GF-D8 (cell line): ENCODE results near the gene SLC29A1.
A peak's percentile ranks its signal among the peaks of the same experiment; 100 is the strongest.

Experiments used
- DNase-seq: peaks from one replicate; lab custom pipeline; 2025; lab: John Stamatoyannopoulos, UW

SLC29A1 gene

DNA sequence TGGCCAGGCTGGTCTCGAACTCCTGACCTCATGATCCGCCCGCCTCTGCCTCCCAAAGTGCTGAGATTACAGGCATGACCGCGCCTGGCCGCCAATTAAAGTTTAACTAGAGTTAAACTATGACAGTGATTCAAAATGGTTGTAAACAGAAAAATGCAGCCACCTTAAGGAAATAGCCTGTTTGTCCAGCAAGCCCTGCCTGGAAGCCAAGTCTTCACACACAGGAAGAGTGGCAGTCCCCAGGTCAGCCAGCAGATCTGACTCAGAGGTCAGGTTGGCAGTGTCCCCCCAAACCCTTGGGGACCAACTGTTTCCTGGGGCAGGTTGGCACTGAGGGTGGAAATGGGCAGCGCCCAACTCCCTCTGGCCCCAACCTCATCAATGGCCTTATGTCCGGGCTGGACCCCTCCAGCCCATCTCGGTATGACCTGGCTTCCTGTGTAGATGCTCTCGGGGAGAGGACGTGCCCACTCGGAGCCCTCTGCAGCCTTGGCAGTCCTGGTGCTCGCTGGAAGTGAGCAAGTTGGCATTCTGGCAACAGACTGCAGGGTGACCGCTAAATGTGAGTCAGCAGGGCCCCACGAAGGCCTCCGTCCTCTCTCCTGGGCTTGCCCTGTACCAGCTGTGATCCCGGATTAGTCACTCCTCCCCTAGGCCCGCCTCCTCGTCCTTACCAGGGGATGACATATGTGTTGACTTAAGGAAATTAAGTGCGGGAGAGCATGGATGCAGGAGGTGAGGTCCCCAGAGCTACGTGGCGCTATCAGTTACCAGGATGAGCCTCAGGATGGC is 13.8 kb downstream of the SLC29A1 start:
- peak; percentile 61 for DNase-seq

DNA sequence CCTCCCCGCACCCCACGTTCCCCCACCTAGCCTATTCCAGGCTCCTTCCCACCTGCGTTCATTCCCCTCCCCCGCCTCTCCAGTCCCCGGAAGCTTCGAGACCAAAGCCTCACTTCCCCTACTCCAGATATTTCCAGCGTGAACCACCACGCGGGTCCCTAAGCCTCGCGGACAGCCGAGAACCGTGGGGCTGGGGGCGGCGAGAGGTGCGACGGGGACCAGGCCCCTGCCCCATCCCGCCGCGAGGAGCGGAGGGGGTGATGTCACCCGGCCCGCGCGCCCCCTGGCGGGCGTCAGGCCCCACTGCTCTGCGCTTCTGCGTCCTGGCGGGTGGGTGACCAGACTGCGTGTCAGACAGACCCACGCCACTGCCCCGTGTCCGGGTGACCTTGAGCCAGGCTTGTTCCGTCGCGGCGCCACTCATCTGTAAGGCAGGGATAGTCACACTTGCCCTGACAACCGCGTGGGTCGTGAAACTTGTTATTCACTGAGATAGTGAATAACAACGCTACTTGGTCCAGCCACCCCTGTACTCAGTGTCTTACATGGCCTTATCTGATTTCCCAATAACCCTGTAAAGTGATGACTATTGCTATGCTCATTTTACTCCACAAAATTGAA is 14.5 kb downstream of the SLC29A1 start:
- peak; percentile 19 for DNase-seq

DNA sequence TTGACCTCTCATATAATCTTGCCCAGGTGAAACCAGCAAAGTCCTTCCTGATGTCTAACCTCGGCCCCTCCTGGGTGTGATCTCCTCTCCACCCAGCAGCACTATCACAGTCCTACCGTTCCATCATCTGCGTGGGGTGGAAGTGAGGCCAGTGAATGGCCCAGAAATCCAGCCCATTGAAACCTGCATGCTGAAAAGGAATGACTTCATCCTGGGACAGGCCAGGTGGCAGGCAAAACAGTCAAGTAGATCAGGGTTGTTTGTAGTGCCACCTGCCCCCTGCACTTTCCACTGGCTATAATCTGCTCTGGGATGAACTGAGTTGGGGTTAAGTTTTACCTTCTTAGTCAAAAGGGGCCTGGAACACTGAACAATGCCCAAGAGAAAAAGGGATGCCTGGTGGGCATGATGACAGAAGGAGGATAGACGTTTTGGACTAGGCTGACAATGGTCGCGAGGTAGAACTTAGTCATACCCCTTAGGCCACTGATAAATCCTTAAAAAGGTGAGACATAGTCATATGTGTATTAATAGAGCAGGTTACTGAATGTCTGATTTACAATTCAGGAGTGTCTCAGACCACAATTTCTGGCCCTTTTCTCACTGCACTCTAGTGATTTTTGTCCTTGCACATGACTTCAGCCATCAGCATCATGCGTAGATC is 15.4 kb downstream of the SLC29A1 start:
- no peak for DNase-seq

DNA sequence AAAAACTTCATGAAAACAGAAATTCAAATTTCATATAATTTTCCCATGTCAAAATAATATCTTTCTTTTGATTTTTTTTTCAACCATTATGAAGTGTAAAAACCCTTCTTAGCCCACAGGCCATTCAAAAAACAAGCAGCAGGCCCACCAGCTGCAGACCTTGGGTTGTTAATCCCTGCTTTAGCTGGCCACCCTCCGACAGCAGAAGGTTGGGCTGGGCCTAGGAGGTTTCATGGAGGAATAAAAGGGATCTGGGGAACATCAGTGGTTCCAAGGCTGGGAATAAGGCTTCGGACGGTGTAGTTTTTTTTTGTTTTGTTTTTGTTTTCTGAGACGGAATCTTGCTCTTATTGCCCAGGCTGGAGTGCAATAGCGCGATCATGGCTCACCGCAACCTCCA is 19.9 kb downstream of the SLC29A1 start:
- no peak for DNase-seq

DNA sequence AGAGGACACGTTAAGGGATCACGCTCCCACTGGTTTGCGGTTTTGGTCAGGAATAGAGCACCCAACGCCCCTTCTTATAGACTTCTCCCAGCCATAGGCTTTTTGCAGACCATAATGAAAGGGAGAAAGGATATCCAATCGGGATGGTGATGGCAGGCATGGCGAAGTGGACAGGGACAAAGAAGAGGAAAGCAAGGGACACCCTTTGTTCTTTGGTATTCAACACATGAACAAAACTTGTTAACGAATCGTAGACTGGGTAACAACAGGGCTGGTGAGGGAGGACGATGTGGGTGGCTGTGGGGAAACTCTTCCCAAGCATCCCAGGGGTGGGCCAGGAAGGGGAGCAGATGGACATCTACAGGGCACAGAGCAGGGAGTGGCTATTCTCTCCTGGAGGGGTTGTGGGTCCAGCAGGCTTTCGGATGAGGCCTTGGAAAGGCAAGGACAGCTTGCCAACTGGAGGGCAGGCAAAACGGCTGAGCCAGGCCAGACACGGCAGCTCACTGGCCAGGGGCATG is 22.1 kb downstream of the SLC29A1 start:
- no peak for DNase-seq

DNA sequence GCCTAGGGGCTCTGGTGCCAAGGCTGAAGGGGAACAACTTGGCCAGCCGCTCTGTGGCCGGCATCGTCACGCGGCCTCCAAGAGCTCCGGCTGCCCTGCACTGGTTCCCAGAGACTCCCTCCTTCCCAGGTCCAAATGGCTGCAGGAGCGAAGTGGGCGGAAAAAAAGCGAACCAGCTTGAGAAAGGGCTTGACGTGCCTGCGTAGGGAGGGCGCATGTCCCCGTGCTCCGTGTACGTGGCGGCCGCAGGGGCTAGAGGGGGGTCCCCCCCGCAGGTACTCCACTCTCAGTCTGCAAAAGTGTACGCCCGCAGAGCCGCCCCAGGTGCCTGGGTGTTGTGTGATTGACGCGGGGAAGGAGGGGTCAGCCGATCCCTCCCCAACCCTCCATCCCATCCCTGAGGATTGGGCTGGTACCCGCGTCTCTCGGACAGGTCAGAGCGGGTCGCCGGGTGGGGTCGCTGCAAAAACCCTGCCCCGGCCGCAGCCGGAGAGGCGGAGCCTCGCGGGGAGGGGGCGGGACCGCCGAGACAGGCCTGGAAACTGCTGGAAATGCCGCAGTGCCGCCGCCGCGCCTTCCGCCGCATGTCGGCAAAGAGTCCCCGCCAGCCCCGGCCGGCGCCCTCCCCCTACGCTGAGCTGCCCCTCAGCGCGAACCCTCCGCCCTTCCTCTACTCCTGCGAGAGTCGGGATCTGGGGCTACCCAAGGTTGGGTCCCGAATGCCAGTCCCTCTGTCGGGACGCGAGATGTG is 22.7 kb downstream of the SLC29A1 start:
- DNase-seq, result no peak

DNA sequence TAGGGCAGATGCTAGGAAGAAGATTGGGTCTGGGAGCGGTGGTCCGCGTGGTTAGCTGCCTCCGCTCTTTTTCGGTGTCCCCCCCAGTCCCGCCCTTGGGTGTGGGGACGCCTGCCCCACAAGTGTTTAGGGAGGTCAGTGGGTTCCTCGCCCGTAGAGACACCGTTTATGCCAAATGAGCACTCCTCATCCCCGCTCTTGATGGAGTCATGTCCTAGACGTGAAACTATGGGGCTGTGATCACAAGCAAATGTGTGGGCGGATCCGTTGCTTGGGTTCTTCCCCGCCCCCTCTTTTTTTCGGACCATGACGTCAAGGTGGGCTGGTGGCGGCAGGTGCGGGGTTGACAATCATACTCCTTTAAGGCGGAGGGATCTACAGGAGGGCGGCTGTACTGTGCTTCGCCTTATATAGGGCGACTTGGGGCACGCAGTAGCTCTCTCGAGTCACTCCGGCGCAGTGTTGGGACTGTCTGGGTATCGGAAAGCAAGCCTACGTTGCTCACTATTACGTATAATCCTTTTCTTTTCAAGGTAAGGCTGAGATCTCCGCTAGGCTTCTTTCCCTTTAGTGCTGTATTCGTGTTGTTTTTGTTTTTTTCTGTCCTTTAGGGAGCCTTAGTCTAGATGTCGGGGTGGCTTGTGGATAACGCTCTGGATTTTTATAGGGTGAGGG is 23.4 kb downstream of the SLC29A1 start, which contains the start of gene HSP90AB1:
Gene HSP90AB1 (plus strand): TSS at position 439 of the 675 bp plus-strand sequence. CDS start 1,529 bp downstream, outside the sequence.
- DNase-seq, result peak; percentile 86

DNA sequence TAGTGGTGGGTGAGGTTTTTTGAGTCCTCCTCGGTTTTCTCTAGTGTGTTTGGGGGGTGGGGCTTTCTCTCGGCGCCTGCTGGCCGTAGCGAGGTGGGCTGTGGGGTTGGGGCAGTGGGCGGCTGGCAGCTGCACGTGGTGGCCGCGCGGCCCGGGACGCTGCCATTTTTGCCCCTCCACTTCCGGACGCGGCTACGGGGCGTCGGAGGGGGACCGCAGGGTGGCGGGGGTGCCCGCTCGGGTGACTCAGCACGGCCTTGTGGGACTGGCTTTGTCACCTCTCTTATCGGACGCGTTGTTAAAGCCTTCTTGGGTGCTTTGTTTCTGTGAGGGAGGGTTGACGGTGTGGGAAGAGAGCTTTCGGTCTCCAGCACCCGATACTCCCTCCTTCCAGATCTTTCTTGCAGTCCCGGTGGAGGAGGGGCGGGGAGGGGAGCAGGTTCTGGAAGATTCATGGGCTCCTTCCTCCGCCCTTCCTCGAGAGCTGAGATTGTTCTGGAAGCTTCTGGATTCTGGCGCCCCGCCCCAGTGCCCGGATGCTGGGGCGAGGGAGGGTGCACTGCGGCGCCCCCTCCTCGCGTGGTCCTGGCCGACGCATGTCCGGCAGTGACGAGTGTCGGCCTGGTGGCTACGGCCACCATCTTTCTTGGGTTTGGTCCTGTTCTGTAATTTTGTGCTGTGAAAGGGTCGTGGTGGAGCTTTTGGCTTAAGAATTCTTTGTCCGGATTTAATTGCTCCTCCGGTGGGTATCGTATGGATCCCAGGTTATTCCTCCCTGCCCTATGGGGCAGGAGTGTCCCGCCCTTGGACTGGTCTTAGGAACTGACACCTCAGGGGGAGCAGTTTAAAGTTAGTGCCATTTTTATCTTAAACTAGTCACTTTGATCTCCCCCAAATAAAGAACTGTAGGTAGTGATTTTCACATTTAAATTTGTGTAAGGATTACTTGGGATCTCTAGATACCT is 24.2 kb downstream of the SLC29A1 start:
- peak; percentile 21 for DNase-seq

DNA sequence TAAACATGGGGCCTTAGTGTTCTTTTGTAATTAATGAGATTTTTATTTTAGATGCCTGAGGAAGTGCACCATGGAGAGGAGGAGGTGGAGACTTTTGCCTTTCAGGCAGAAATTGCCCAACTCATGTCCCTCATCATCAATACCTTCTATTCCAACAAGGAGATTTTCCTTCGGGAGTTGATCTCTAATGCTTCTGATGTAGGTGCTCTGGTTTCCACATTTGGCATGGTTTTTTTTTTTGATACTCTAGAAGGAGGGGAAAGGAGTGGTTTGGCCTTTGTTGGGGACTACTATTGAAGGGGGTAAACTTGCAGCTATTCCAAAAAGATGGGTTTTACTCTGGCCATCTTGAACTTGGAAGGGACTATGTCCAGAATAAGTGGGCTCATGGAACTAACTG is 25.2 kb downstream of the SLC29A1 start:
- no peak for DNase-seq

DNA sequence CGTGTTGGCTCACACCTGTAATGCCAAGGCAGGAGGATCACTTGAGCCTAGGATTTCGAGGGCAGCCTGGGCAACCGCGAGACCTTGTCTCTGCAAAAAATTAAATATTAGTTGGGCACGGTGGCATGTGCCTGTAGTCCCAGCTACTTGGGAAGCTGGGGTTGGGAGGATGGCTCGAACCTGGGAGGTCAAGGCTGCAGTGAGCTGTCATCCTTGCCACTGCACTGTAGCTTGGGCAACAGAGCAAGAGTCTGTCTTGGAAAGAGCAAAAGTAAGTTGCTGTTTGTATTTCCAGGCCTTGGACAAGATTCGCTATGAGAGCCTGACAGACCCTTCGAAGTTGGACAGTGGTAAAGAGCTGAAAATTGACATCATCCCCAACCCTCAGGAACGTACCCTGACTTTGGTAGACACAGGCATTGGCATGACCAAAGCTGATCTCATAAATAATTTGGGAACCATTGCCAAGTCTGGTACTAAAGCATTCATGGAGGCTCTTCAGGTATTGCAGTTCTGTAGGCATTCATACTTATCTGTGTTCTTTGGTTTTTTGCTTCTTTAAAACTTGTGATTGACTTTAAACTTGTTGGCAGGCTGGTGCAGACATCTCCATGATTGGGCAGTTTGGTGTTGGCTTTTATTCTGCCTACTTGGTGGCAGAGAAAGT is 25.8 kb downstream of the SLC29A1 start:
- no peak for DNase-seq

DNA sequence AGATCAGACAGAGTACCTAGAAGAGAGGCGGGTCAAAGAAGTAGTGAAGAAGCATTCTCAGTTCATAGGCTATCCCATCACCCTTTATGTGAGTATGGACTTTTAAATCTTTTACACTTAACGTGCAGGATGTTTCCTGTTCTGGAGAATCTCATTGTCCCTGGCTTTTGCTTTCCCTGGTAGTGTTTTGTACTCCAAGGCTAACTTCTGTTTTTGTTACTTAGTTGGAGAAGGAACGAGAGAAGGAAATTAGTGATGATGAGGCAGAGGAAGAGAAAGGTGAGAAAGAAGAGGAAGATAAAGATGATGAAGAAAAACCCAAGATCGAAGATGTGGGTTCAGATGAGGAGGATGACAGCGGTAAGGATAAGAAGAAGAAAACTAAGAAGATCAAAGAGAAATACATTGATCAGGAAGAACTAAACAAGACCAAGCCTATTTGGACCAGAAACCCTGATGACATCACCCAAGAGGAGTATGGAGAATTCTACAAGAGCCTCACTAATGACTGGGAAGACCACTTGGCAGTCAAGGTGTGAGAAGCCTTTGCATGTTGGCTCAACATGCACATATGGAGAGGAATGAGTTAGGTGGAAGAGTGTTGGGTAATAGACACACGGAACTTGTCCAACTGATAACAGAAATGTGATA is 26.8 kb downstream of the SLC29A1 start:
- DNase-seq, result no peak

DNA sequence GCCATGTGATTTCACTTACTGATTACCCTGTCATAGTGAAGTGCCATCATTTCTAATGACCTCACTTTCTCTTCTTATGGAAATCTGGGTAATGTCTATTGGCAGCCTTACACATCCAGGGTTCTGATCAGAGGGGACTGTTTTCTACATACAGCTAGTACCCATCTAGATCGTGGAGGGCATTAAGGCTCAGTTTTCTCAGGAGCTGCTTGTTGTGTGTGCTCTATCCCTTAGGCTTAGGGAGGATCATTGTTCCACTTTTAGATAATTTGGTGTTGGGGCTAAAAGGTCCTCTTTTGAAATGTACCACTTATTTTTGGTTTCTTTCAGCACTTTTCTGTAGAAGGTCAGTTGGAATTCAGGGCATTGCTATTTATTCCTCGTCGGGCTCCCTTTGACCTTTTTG is 27.3 kb downstream of the SLC29A1 start:
- DNase-seq, result no peak

DNA sequence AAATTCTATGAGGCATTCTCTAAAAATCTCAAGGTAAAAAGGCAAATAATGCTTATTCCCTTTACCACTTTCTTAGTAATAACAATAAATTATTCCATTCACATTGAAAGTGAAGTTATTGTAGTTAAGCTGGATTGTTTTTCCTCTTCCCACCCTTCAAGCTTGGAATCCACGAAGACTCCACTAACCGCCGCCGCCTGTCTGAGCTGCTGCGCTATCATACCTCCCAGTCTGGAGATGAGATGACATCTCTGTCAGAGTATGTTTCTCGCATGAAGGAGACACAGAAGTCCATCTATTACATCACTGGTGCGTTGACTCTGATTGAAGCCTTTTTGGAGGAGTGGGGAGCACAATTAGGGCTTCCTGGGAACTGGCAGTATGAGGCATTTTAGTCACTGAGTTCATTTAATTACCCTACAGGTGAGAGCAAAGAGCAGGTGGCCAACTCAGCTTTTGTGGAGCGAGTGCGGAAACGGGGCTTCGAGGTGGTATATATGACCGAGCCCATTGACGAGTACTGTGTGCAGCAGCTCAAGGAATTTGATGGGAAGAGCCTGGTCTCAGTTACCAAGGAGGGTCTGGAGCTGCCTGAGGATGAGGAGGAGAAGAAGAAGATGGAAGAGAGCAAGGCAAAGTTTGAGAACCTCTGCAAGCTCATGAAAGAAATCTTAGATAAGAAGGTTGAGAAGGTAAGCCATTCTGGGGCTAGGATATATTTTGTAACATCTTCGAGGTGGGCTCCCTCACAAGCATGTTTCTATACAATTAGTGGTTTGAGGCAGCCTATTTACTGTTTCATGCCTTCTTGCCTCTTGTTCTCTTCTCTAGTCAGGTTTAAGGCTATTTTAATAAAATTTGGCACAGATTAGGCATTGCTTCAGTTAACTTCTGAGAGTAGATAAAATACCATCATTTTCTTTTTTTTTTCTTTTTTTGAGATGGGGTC is 28.5 kb downstream of the SLC29A1 start:
- no peak for DNase-seq

DNA sequence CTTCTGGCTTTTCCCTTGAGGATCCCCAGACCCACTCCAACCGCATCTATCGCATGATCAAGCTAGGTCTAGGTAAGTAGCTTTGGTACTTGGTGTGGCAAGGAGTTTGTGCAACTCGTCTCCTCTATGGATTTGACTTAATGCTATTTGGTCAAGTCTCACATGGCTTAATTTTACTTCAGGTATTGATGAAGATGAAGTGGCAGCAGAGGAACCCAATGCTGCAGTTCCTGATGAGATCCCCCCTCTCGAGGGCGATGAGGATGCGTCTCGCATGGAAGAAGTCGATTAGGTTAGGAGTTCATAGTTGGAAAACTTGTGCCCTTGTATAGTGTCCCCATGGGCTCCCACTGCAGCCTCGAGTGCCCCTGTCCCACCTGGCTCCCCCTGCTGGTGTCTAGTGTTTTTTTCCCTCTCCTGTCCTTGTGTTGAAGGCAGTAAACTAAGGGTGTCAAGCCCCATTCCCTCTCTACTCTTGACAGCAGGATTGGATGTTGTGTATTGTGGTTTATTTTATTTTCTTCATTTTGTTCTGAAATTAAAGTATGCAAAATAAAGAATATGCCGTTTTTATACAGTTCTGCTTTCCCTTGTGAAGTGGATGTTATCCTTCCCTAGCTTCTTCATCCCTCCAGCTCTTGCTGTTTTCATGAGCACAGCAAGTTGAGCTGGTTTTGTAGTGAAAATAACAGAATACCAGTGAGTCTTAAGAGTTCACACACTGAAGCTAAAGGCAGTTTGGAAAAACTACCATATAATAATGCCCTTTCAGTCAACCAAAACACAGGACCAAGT is 30.1 kb downstream of the SLC29A1 start:
- DNase-seq, result no peak

DNA sequence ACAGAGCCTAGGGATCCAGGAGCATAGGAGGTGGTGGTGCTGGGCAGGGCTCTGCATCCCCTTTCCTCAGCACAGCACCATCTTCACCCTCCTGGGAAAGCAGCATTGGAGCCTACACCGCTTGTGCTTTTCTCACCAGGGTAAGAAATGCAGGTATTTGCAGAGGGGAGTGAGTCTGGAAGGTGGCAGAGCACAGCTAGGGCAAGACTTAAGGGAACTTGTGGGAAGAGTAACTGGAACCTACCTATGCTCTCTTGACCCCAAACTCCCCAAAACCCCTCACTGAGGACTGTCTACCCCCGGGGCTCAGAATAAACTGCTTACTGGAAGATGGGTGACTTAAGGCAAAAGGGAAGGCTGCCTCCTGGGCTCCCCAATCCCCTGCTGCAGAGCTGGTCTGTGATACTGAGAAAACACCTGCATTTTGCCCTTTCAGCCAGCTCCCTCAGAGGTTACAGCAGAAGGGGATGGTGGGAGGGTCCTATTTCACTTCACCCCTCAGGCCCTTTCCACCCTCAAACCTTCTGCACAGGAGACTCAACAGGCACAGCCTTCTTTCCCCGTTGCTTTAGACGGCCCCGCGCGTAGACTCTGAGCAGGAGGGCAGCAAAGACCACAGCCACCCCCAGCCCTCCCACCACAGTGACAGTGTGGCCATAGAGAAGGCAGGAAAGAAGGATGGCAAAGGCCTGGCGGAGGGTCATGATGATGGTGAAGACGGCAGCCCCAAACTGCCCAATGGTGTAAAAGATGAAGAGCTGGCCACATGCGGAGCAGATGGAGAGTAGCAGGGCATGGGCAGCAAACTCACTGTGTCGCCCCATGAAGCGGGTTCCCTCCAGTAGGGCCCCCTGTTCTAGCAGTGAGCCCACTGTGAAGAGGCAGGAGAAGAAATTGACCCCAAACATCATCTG is 31.1 kb downstream of the SLC29A1 start:
- DNase-seq, result no peak
